Subcutaneous abdominal adipose tissue (tissue), 5 donors: ENCODE results near the gene MAST1.
"Not testable (repeated sequence)": the region's sequence is repeated elsewhere in the genome, so short reads cannot be mapped to it uniquely, and the experiment has no call there.

Source experiments
- H3K27ac ChIP-seq: one replicate; pipeline ENCODE4 v1.7.0; 2013; ENCODE audit warnings: low read depth, mild to moderate bottlenecking, inconsistent platforms, low read length, moderate library complexity
- H3K27me3 ChIP-seq, 5 donors: one replicate each; pipeline ENCODE4 v1.7.0; 2013; ENCODE audit warnings: low read length in 5 of 5, inconsistent platforms in 1 of 5; ENCODE audit not compliant: control insufficient read depth in 5 of 5, insufficient read depth in 4 of 5
- H3K36me3 ChIP-seq, 5 donors: one replicate each; pipeline ENCODE4 v1.7.0; 2013; ENCODE audit warnings: low read length in 5 of 5; ENCODE audit not compliant: control insufficient read depth in 5 of 5, insufficient read depth in 5 of 5
- H3K4me1 ChIP-seq, 5 donors: one replicate each; pipeline ENCODE4 v1.7.0; 2013; ENCODE audit warnings: low read length in 5 of 5, mild to moderate bottlenecking in 3 of 5, moderate library complexity in 1 of 5; ENCODE audit not compliant: control insufficient read depth in 5 of 5, insufficient read depth in 5 of 5
- H3K4me3 ChIP-seq, 5 donors: one replicate each; pipeline ENCODE4 v1.7.0; 2013; ENCODE audit warnings: low read length in 5 of 5, low read depth in 1 of 5
- H3K9ac ChIP-seq, 5 donors: one replicate each; pipeline ENCODE4 v1.7.0; 2013; ENCODE audit warnings: low read length in 5 of 5, mild to moderate bottlenecking in 4 of 5, moderate library complexity in 3 of 5
- H3K9me3 ChIP-seq, 5 donors: one replicate each; pipeline ENCODE4 v1.7.0; 2013; ENCODE audit warnings: low read length in 5 of 5; ENCODE audit not compliant: control insufficient read depth in 5 of 5
- donor health status: healthy.
- donor health status: healthy.
- donor health status: healthy.
- donor health status: healthy.
- donor health status: healthy.

Gene MAST1

DNA sequence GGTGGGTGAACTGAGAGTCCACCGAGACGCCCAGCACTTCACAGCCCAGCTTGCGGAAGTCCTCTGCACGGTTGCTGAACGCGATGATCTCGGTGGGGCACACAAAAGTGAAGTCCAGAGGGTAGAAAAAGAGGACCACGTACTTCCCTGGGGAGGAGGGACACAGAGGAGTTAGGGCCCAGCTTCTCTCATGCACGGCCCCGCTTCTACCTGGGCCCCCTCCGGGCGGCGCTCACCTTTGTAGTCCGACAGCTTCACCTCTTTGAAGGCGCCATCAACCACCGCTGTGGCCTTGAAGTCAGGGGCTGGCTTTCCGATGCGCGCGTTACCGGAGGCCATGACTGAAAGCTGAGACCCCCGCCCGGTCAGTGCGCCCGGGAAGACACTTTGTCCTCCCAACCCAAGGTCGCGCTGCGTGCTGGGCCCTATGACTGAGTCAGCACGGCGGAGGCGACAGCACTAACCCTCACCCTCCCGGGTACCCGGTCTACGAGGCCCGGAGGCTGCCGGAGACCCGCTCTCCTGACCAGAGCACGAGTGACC, 37.3 kb upstream of the MAST1 start:
- Histone ChIP-seq H3K27me3 (no peaks in the 10 kb centered on the region), H3K9me3 (no peaks in the 10 kb centered on the region), H3K36me3 (peaks cover 0 to 28% (median 15%) of the 10 kb centered on the region in 5 donors), H3K9ac (peak overlapping the region; percentile 56 to 94 (median 85)), H3K4me3 (peak overlapping the region; percentile 67 to 97 (median 94)), H3K27ac (peak overlapping the region; percentile 60), H3K4me1 (peaks cover 10 to 38% (median 34%) of the 10 kb centered on the region in 5 donors)

GRCh38 chr19:12801466-12802266, 36.6 kb upstream of the MAST1 start, which contains the start of the genes PRDX2 and THSD8:
Gene PRDX2 (minus strand): TSS chr19:12801800. CDS start chr19:12801261, 539 bp downstream.
Gene THSD8 (plus strand): TSS chr19:12802069. CDS start chr19:12802072, 3 bp downstream.
- Histone ChIP-seq H3K27ac (peak within 1 kb of the TSS; percentile 60), H3K4me3 (peak within 1 kb of the TSS; percentile 80 to 97 (median 94)), H3K9me3 (no peaks in the 10 kb centered on the region), H3K36me3 (peaks cover 0 to 26% (median 15%) of the 10 kb centered on the region in 5 donors), H3K4me1 (peaks cover 8 to 38% (median 36%) of the 10 kb centered on the region in 5 donors), H3K27me3 (no peaks in the 10 kb centered on the region), H3K9ac (peak within 1 kb of the TSS; percentile 56 to 94 (median 85))

DNA sequence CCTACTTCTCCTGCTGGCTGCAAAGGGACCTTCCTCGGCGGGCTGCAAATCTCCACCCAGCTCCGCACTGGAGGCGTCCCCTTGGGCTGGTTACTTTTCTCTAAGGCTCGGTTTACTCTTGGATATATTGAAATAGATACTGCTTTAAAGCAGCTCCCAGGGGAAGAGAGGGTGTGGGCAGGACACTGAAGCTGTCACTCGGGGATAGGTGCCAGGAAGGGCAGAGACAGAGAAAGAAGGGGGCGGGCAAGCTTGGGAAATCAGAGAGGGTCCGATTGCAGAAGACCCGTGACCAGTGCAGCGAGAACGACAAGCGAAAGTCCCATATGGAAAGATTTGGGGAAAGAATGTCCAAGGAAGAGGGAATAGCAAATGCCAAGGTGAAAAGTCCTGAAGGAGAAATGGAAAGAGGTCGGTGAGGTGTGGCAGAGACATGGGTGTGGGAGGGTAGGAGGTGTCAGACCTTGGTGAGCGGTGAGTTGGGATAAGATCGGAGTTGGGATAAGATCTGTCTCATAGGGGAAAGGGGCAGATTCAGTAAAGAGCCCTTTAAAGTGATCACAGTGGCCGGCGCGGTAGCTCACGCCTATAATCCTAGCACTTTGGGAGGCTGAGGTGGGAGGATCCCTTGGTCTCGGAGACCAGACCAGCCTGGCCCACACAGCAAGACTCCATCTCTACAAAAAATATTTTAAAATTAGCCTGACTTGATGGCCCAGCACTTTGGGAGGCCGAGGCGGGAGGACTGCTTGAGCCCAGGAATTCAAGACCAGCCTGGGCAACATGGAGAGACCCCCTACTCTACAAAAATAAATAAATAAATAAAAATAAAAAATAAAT, 35.8 kb upstream of the MAST1 start:
- Histone ChIP-seq H3K27ac (no peak overlapping the region), H3K27me3 (no peaks in the 10 kb centered on the region), H3K4me1 (peaks cover 11 to 45% (median 43%) of the 10 kb centered on the region in 5 donors), H3K36me3 (peaks cover 0 to 19% (median 12%) of the 10 kb centered on the region in 5 donors), H3K9ac (peak overlapping the region in 4 of 5 donors; percentile 63 to 94 (median 88)), H3K9me3 (no peaks in the 10 kb centered on the region), H3K4me3 (peak overlapping the region; percentile 79 to 97 (median 94))

DNA sequence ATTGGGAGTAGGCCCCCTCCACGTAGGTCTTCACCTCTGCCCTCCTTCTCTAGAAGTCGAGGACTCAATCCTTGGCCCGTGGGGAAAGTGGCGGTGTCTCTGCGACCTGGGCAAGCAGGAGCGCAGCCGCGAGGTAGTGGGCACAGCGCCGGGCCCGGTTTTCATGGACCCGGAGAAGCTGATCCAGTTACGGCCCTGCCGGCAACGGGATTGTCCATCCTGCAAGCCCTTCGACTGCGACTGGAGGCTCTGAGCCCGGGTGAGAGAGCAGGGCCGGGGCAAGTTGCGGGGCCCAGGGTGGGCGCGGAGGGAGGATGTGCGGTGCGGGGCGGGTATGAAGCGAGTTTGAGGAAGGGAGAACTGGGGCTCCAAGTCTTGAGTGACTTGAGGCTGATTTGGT, 34.3 kb upstream of the MAST1 start:
- no peak overlapping the region for H3K4me3 ChIP-seq
- H3K27me3 ChIP-seq, result no peaks in the 10 kb centered on the region
- no peak overlapping the region for H3K9ac ChIP-seq
- peaks cover 11 to 45% (median 43%) of the 10 kb centered on the region in 5 donors for H3K4me1 ChIP-seq
- peaks cover 0 to 15% (median 10%) of the 10 kb centered on the region in 5 donors for H3K36me3 ChIP-seq
- no peaks in the 10 kb centered on the region for H3K9me3 ChIP-seq
- H3K27ac ChIP-seq, result no peak overlapping the region

- no peaks in the 10 kb centered on the region for H3K9me3 ChIP-seq
- peaks cover 3 to 29% (median 27%) of the 10 kb centered on the region in 5 donors for H3K4me1 ChIP-seq
- H3K27me3 ChIP-seq, result no peaks in the 10 kb centered on the region
- peak within 1 kb of the TSS; percentile 30 for H3K27ac ChIP-seq
- peak within 1 kb of the TSS; percentile 38 to 90 (median 78) for H3K9ac ChIP-seq
- H3K4me3 ChIP-seq, result peak within 1 kb of the TSS; percentile 71 to 81 (median 75)
- peaks cover 0 to 10% (median 3%) of the 10 kb centered on the region in 5 donors for H3K36me3 ChIP-seq
Observed at GRCh38 chr19:12806242-12807081, 31.9 kb upstream of the MAST1 start, which contains the start of gene RNASEH2A. Gene RNASEH2A (plus strand): TSS chr19:12806584. CDS start chr19:12806674, 90 bp downstream.

DNA sequence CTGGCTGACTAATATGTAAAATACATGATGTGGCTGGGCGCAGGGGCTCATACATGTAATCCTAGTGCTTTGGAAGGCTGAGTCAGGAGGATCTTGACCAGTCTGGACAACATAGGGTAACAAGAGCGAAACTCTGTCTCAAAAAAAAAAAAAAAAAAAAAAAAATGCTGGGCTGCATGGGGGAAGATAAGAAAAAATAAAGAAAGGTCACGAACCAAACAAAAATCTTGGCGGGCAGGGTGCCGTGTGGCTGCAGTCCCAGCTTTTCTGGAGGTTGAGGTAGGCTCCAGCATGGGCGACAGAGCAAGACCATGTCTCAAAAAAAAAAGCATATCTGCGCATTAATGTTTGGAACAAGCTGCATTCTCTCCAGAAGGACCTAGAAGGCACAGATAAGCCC, 23.2 kb upstream of the MAST1 start:
- no peaks in the 10 kb centered on the region for H3K4me1 ChIP-seq
- no peak overlapping the region for H3K27ac ChIP-seq
- H3K9me3 ChIP-seq, result no peaks in the 10 kb centered on the region
- no peak overlapping the region for H3K4me3 ChIP-seq
- no peaks in the 10 kb centered on the region for H3K27me3 ChIP-seq
- H3K36me3 ChIP-seq, result peaks cover 0 to 16% (median 7%) of the 10 kb centered on the region in 5 donors
- H3K9ac ChIP-seq, result no peak overlapping the region

DNA sequence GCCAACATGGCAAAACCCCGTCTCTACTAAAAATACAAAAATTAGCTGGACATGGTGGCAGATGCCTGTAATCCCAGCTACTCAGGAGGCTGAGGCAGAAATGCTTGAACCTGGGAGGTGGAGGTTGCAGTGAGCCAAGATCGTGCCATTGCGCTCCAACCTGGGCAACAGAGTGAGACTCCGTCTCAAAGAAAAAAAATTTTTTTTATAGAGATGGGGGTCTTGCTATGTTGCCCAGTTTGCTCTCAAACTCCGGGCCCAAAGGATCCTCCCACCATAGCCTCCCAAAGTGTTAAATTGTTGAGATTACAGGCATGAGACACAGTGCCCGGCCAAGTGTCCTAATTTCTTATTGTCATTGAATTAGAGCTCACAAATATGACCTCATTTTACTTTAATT, 21.1 kb upstream of the MAST1 start:
- H3K27me3 ChIP-seq, H3K4me3 ChIP-seq, H3K9me3 ChIP-seq, H3K36me3 ChIP-seq, H3K4me1 ChIP-seq, H3K27ac ChIP-seq, H3K9ac ChIP-seq: not testable (repeated sequence)

DNA sequence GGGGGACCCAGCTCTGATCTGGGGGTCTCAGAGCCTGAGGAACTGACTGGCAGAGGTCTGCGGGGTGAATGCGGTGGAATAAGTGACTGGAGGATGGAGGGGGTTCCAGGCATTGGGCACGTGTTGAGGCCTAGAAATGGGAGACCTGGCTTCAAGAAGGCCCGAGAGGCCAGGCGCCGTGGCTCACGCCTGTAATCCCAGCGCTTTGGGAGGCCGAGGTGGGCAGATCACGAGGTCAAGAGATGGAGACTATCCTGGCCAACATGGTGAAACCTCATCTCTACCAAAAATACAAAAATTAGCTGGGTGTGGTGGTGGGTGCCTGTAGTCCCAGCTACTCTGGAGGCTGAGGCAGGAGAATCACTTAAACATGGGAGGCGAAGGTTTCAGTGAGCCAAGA, 20.5 kb upstream of the MAST1 start:
- H3K36me3 ChIP-seq, H3K27me3 ChIP-seq, H3K9ac ChIP-seq, H3K4me3 ChIP-seq, H3K4me1 ChIP-seq, H3K9me3 ChIP-seq, H3K27ac ChIP-seq: not testable (repeated sequence)

DNA sequence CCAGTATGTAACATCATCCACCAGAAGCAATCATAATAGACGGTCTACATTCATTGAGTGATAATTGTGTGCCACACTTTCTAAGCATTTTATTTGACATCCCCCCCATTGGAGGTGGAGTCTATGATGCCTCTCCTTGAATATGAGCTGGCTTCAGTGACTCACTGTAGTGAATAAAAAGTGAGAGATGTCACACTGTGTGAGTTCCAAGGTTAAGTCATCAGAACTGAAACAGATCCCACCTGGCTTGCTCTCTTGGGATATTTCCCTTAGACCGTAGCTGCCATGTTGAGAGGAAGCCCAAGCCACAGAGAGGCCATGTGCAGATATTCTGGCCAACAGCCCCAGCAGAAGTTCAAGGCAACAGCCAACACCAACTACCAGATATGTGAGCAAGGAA, 16.6 kb upstream of the MAST1 start:
- Histone ChIP-seq H3K4me1 (peaks cover 0 to 9% (median 6%) of the 10 kb centered on the region in 5 donors), H3K27me3 (peaks cover 0 to 15% (median 12%) of the 10 kb centered on the region in 5 donors)

More for the DNA sequence above, 16.6 kb upstream of the MAST1 start:
- H3K4me3 ChIP-seq, result no peak overlapping the region
- H3K9me3 ChIP-seq, result peaks cover 0 to 5% (median 3%) of the 10 kb centered on the region in 5 donors
- no peak overlapping the region for H3K27ac ChIP-seq
- H3K36me3 ChIP-seq, result no peaks in the 10 kb centered on the region
- H3K9ac ChIP-seq, result no peak overlapping the region
